Measurements from ENCODE around the gene MAZ. TPM values are rescaled to one million over a fixed set of nuclear protein-coding genes. Genes with fewer than 3 reads are reported as not detected.
"Not testable (repeated sequence)": the region's sequence is repeated elsewhere in the genome, so short reads cannot be mapped to it uniquely, and the experiment has no call there.

Gene MAZ
- total and polyA plus RNA-seq, 2 experiments from 2014 or later, result 76.8 to 215 TPM

DNA sequence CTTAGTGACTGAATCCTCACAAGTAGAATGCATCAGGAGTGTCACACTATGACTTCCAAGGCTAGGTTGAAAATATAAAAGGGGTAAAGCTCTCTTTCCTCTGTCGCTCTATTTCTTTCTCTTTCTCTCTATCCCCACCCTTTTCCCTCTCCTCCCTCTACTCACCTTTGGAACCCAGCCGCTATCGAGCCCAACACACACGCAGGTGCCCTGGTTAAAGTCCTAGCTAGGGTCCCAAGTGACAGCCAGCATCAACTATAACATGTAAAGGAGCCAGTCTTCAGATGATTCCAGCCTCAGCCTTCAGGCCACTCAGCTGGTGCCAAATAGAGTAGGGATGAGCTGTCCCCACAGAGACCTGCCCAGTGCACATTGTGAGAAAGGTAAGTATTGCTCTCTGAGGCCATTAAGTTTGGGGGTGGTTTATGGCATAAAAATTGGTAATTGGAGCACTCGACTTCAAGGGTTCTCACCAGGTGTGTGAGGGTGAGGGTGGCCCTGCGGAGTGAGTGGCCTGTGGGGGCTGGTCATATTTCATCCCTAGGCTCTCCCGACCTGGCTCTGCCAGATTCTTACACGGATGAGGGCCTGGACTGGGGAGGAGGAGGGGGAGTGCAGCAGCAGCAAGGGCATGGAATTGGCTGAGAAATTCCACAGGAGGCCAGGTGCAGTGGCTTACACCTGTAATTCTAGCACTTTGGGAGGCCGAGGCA lies 45.6 kb upstream of the MAZ start:
- Histone ChIP-seq H3K36me3 (ENCODE audit: low read depth) (no peaks in the 10 kb centered on the region), H3K9ac (no peak overlapping the region), H3K4me2 (ENCODE audit: unreplicated experiment) (no peak overlapping the region), H3K4me1 (ENCODE audit: insufficient read depth) (peaks cover 9% of the 10 kb centered on the region; the same call in 1 of the 2 replicates), H3K9me2 (ENCODE audit: insufficient read depth) (no peaks in the 10 kb centered on the region), H3K79me2 (ENCODE audit: insufficient read depth) (no peaks in the 10 kb centered on the region), H3K4me3 (no peak overlapping the region), H3K9me3 (ENCODE audit: low read depth) (no peaks in the 10 kb centered on the region), H3F3A (ENCODE audit: insufficient read depth) (peaks cover 6% of the 10 kb centered on the region; the same call in 1 of the 2 replicates), H4K20me1 (ENCODE audit: insufficient read depth) (no peaks in the 10 kb centered on the region), H3K27me3 (replicated peaks; ENCODE audit: insufficient read depth) (peaks cover 9% of the 10 kb centered on the region), H3K27ac (no peak overlapping the region), H2AFZ (no peak overlapping the region)
- 65 to 68% methylated on average over 9 of the region's 9 CpGs for WGBS, 2 experiments (ENCODE audit: low coverage in 1 of 2, low lambda C conversion rate in 2 of 2, missing lambda C conversion rate in 2 of 2)
- TF ChIP-seq EZH2 (IDR thresholded peaks at IDR 0.05; ENCODE audit: insufficient read depth, poor library complexity, severe bottlenecking), result no peak
- no peak for TF ChIP-seq EZH2phosphoT487 (IDR thresholded peaks at IDR 0.05; ENCODE audit: insufficient read depth, low read depth)
- in situ Hi-C loops (cut with MboI), result no loop called here
- DNase-seq, result no peak

DNA sequence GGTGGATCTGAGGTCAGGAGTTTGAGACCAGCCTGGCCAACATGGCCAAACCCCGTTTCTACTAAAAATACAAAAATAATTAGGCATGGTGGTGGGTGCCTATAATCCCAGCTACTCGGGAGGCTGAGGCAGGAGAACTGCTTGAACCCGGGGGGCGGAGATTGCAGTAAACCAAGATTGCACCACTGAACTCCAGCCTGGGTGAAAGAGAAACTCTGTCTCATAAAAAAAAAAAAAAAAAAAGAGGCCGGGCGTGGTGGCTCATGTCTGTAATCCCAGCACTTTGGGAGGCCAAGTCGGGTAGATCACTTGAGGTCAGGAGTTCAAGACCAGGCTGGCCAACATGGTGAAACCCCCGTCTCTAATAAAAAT lies 45.1 kb upstream of the MAZ start:
- H3K4me2 ChIP-seq (ENCODE audit: unreplicated experiment); H3K4me1 ChIP-seq (ENCODE audit: insufficient read depth); H3K9me2 ChIP-seq (ENCODE audit: insufficient read depth); in situ Hi-C loops (cut with MboI); H3K36me3 ChIP-seq (ENCODE audit: low read depth); H3K27me3 ChIP-seq (replicated peaks; ENCODE audit: insufficient read depth); H2AFZ ChIP-seq; H3F3A ChIP-seq (ENCODE audit: insufficient read depth); H3K9me3 ChIP-seq (ENCODE audit: low read depth); H3K4me3 ChIP-seq; DNase-seq; H3K79me2 ChIP-seq (ENCODE audit: insufficient read depth); H4K20me1 ChIP-seq (ENCODE audit: insufficient read depth); H3K27ac ChIP-seq; H3K9ac ChIP-seq: not testable (repeated sequence)
- WGBS, 2 experiments (ENCODE audit: low coverage in 1 of 2, low lambda C conversion rate in 2 of 2, missing lambda C conversion rate in 2 of 2), result 57% methylated on average over 5 to 8 of the region's 8 CpGs

DNA sequence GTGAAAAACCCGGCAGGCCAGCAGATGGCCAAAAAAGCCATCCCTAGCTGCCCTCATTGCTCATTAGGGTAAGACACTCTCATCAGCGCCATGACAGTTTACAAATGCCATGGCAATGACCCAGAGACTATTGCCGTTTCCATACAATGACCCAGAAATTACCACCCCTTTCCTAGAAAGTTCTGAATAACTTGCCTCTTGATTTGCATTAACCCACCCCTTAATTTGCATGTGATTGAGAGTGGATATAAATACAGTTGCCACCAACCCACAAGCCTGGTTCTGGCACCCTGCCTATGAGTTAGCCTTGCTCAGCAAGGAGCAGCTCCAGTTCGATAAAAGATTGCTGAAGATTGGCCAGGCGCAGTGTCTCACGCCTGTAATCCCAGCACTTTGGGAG lies 44.4 kb upstream of the MAZ start:
- no peak overlapping the region for H3K27ac ChIP-seq
- H3K9me2 ChIP-seq (ENCODE audit: insufficient read depth), result no peaks in the 10 kb centered on the region
- 60 to 68% methylated on average over 6 of the region's 6 CpGs for WGBS, 2 experiments (ENCODE audit: low coverage in 1 of 2, low lambda C conversion rate in 2 of 2, missing lambda C conversion rate in 2 of 2)
- H3K9ac ChIP-seq, result no peak overlapping the region
- no peak overlapping the region for H2AFZ ChIP-seq
- H3K4me2 ChIP-seq (ENCODE audit: unreplicated experiment), result no peak overlapping the region
- H3K4me1 ChIP-seq (ENCODE audit: insufficient read depth), result peaks cover 9% of the 10 kb centered on the region; the same call in 1 of the 2 replicates
- H4K20me1 ChIP-seq (ENCODE audit: insufficient read depth), result no peaks in the 10 kb centered on the region
- H3K79me2 ChIP-seq (ENCODE audit: insufficient read depth), result no peaks in the 10 kb centered on the region
- H3K36me3 ChIP-seq (ENCODE audit: low read depth), result no peaks in the 10 kb centered on the region
- no peak for DNase-seq
- H3K9me3 ChIP-seq (ENCODE audit: low read depth), result no peaks in the 10 kb centered on the region
- no peak for TF ChIP-seq EZH2 (IDR thresholded peaks at IDR 0.05; ENCODE audit: insufficient read depth, poor library complexity, severe bottlenecking)
- TF ChIP-seq EZH2phosphoT487 (IDR thresholded peaks at IDR 0.05; ENCODE audit: insufficient read depth, low read depth), result no peak
- peaks cover 9% of the 10 kb centered on the region for H3K27me3 ChIP-seq (replicated peaks; ENCODE audit: insufficient read depth)
- no peak overlapping the region for H3K4me3 ChIP-seq
- peaks cover 6% of the 10 kb centered on the region; the same call in 1 of the 2 replicates for H3F3A ChIP-seq (ENCODE audit: insufficient read depth)
- in situ Hi-C loops (cut with MboI), result no loop called here

DNA sequence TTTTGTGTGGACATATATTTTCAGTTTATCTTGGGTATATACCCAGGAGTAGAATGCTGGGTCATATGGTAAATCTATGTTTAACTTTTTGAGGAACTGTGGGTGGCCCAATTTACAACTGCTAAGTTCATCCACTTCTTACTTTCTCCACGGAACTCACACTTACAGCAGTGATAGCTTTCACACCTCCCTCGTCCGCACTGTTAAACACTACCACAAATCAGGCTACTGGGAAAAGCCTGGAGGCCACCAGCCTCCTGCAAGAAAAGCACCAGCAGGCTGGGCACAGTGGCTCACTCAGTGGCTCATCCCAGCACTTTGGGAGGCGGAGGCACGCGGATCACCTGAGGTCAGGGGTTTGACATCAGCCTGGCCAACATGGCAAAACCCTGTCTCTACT lies 43.0 kb upstream of the MAZ start:
- no peaks in the 10 kb centered on the region for H3K9me3 ChIP-seq (ENCODE audit: low read depth)
- no peak overlapping the region for H2AFZ ChIP-seq
- no peaks in the 10 kb centered on the region; the same call in 1 of the 2 replicates for H3F3A ChIP-seq (ENCODE audit: insufficient read depth)
- peaks cover 9% of the 10 kb centered on the region for H3K27me3 ChIP-seq (replicated peaks; ENCODE audit: insufficient read depth)
- H3K9ac ChIP-seq, result no peak overlapping the region
- H3K4me1 ChIP-seq (ENCODE audit: insufficient read depth), result 0 out of 2 replicates have a peak, but pooled peaks cover under 1% of the 10 kb centered on the region
- H3K4me2 ChIP-seq (ENCODE audit: unreplicated experiment), result no peak overlapping the region
- H3K36me3 ChIP-seq (ENCODE audit: low read depth), result no peaks in the 10 kb centered on the region
- H3K27ac ChIP-seq, result no peak overlapping the region
- no peaks in the 10 kb centered on the region for H3K79me2 ChIP-seq (ENCODE audit: insufficient read depth)
- WGBS, 2 experiments (ENCODE audit: low coverage in 1 of 2, low lambda C conversion rate in 2 of 2, missing lambda C conversion rate in 2 of 2), result 47 to 55% methylated on average over 6 of the region's 6 CpGs
- H4K20me1 ChIP-seq (ENCODE audit: insufficient read depth), result no peaks in the 10 kb centered on the region
- H3K9me2 ChIP-seq (ENCODE audit: insufficient read depth), result no peaks in the 10 kb centered on the region
- no peak overlapping the region for H3K4me3 ChIP-seq
- TF ChIP-seq EZH2 (IDR thresholded peaks at IDR 0.05; ENCODE audit: insufficient read depth, poor library complexity, severe bottlenecking) (no peak), EZH2phosphoT487 (IDR thresholded peaks at IDR 0.05; ENCODE audit: insufficient read depth, low read depth) (no peak)
- in situ Hi-C loops (cut with MboI), result no loop called here
- no peak for DNase-seq

All from GM23248 (cell line).